Measurements from ENCODE around the gene CCL3.

The CCL3 gene

GRCh38 chr17:36089888-36090836, at the start of gene CCL3:
Gene CCL3 (minus strand): TSS chr17:36090143. CDS start chr17:36090058, 85 bp downstream.
- FAIRE-seq (no peak), DNase-seq (ENCODE audit: insufficient read length, low spot score) (peak; percentile 9)
- no peak for TF ChIP-seq POLR2A (IDR thresholded peaks at IDR 0.05; ENCODE audit: low read depth, low read length)

DNA sequence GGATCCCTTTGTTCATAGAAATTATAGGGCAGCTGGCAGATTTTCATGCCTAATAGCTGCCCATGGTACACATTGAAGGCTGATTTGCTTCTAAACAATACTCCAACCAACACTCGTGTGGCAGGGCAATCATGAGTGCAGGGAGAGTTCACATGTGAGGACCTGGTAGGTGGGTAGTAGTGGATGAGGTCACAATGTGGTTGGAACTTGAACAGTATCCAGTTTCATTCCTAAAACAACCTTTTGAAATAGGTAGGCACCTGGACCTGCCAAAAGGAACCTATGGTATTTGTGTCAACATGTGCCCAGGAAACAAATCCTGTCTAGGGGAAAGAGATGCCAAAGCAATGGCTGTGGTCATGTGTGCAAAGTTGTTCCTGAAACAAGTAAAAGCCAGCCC, 46.5 kb upstream of the CCL3 start:
- FAIRE-seq: no peak
- DNase-seq (ENCODE audit: insufficient read length, low spot score): no peak
- no peak for TF ChIP-seq POLR2A (IDR thresholded peaks at IDR 0.05; ENCODE audit: low read depth, low read length)

- no peak for TF ChIP-seq POLR2A (IDR thresholded peaks at IDR 0.05; ENCODE audit: low read depth, low read length)
- no peak for DNase-seq (ENCODE audit: insufficient read length, low spot score)
- FAIRE-seq: no peak
These were observed 46.1 kb upstream of the CCL3 start for GRCh38 chr17:36136036-36136435.

GRCh38 chr17:36135465-36135864, 45.5 kb upstream of the CCL3 start:
- TF ChIP-seq POLR2A (IDR thresholded peaks at IDR 0.05; ENCODE audit: low read depth, low read length): no peak
- DNase-seq (ENCODE audit: insufficient read length, low spot score) (no peak), FAIRE-seq (no peak)

DNA sequence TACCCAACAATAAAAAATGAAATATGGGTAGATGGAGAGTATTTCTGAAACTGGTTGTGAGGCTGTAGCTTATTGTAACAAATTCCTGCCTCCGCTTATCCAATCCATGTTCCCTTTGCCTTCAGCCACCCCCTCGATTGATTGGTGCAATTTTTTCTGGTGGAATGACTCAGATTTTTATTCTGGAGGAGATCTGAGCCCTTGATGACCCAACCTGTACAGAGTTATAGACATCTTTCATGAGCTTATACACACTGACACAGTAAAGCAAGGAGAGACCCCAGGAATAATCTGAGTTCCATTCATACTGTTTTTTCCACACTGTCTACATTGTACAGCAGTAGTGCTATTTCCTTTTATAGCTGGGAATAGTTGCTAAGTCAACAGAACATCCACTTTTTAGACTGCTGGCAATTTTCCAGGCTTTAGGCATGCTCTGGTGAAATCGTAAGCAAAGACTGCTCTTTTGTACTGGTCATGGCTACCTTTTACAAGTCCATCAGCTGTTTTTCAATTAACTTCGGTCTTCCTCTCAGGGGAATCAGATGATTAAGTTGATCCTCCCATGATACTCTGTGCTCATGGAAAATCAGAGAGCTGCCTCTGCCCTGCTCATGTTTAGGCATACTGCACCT, 43.8 kb upstream of the CCL3 start:
- FAIRE-seq: no peak
- TF ChIP-seq POLR2A (IDR thresholded peaks at IDR 0.05; ENCODE audit: low read depth, low read length): no peak
- no peak for DNase-seq (ENCODE audit: insufficient read length, low spot score)

DNA sequence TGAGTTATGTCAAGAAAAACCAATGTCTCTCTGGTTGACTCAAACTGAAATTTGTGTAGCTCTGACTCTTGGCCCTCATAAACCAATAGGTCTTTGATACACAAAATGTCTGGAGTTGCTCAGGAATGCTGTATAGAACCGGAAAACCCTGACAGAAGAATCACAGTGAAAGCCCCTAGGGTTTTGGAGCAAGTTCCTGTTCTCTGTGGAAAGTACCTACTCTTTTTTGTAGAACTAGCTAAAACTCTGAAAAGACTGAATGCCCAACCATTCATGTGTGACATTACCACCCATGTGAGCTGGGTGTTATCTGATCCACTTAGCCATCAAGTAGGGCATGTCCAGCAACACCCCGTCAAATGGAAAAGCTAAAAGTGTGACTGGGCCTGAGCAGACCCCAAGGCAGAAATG, 42.5 kb upstream of the CCL3 start:
- no peak for TF ChIP-seq POLR2A (IDR thresholded peaks at IDR 0.05; ENCODE audit: low read depth, low read length)
- DNase-seq (ENCODE audit: insufficient read length, low spot score): no peak
- FAIRE-seq: no peak

DNA sequence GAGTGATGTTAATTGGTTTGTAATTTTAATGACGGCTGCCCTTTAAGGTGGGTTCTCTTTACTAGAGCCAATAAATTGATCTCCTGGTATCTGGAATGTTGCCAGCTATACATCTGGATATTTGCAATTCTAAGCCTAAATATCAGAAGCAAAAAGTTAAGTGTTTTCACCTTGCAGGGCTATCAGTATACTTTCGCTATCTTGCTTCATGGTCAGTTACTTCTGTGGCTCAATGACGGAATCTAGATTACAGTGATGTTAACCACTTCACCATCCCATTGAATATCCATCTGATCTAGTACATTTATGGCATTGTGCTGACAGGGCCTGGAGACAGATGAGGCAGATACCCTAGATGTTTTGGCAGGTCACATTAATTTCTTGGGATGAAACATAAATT, 42.0 kb upstream of the CCL3 start:
- no peak for TF ChIP-seq POLR2A (IDR thresholded peaks at IDR 0.05; ENCODE audit: low read depth, low read length)
- DNase-seq (ENCODE audit: insufficient read length, low spot score) (no peak), FAIRE-seq (no peak)

- FAIRE-seq (no peak), DNase-seq (ENCODE audit: insufficient read length, low spot score) (no peak)
- TF ChIP-seq POLR2A (IDR thresholded peaks at IDR 0.05; ENCODE audit: low read depth, low read length): no peak
These were observed 41.5 kb upstream of the CCL3 start for GRCh38 chr17:36131421-36131820.

DNA sequence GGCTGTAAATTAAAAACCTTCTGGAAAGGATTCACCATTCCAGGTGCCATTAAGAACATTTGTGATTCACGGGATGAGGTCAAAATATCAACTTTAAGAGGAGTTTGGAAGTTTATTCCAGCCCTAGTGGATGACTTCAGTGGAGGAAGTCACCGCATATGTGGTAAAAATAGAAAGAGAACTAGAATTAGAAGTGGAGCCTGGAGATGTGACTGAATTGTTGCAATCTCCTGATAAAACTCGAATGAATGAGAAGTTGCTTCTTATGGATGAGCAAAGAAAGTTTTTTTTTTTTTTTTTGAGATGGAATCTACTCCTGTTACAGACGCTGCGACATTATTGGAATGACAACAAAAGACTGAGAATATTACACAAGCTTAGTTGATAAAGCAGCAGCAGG, 40.4 kb upstream of the CCL3 start:
- no peak for DNase-seq (ENCODE audit: insufficient read length, low spot score)
- TF ChIP-seq POLR2A (IDR thresholded peaks at IDR 0.05; ENCODE audit: low read depth, low read length): no peak
- no peak for FAIRE-seq

DNA sequence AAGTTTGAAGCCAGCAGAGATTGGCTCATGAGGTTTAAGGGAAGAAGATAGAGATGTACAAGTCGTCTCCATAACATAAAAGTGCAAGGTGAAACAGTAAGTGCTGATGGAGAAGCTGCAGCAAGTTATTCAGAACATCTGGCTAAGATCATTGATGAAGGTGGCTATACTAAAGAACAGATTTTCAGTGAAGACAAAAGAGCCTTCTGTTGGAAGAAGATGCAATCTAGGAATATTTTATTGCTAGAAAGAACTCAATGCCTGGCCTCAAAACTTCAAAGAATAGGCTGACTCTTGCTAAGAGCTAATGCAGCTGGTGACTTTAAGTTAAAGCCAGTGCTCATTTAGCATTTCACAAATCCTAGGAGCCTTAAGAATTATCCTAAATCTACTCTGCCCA, 39.7 kb upstream of the CCL3 start:
- no peak for TF ChIP-seq POLR2A (IDR thresholded peaks at IDR 0.05; ENCODE audit: low read depth, low read length)
- no peak for DNase-seq (ENCODE audit: insufficient read length, low spot score)
- FAIRE-seq: no peak

DNA sequence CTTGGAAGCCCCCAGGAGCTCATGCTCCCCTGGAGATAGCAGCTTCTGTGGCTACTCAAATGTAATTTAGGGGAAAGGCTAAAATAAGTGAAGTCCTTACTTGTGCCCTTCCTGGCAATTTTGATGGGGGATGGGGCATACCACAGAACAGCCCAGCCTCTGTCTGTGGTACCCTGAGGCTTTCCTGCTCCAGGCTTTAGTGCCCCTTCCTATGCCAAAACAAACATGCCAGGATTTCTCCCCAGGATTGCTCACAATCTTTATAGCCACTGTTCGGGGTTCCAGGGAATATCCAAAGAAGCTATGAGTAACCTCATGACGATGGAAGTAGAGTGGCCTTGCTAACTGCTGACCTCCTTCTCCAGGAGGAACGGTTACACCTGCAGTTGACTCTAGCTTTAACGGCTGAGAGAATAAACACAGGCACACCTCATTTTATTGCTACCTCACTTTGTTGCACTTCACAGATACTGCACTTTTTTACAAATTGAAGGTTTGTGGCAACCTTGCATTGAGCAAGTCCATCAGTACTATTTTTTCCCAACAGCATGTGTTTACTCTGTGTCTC, 38.6 kb upstream of the CCL3 start:
- no peak for DNase-seq (ENCODE audit: insufficient read length, low spot score)
- no peak for TF ChIP-seq POLR2A (IDR thresholded peaks at IDR 0.05; ENCODE audit: low read depth, low read length)
- FAIRE-seq: no peak

DNA sequence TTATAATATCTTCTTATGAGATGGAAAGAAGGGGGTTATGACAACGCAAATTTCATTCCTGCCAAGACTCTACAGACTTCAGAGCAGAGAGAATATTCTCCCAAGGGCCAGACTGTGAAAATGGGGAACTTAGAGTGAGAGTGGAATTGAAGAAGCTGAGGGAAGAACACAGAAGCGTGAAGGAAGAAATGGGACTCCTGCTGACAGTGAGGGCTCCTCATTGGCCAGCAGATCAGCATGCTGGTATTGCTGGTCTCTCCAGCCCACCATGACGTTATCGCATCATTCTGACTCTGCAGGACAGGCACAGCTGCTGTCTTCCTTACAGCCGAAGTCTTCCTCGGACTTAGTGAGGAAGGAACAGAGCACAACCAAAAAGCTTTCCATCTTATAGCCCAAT, 38.0 kb upstream of the CCL3 start:
- no peak for TF ChIP-seq POLR2A (IDR thresholded peaks at IDR 0.05; ENCODE audit: low read depth, low read length)
- DNase-seq (ENCODE audit: insufficient read length, low spot score) (no peak), FAIRE-seq (no peak)

GRCh38 chr17:36127199-36127893, 37.4 kb upstream of the CCL3 start:
- FAIRE-seq (no peak), DNase-seq (ENCODE audit: insufficient read length, low spot score) (no peak)
- TF ChIP-seq POLR2A (IDR thresholded peaks at IDR 0.05; ENCODE audit: low read depth, low read length): no peak

All from H54 (cell line).